ENCODE data around the gene CTDP1. TPM values are rescaled to one million over a fixed set of nuclear protein-coding genes. Genes with fewer than 3 reads are reported as not detected.

CTDP1 gene, protein sequence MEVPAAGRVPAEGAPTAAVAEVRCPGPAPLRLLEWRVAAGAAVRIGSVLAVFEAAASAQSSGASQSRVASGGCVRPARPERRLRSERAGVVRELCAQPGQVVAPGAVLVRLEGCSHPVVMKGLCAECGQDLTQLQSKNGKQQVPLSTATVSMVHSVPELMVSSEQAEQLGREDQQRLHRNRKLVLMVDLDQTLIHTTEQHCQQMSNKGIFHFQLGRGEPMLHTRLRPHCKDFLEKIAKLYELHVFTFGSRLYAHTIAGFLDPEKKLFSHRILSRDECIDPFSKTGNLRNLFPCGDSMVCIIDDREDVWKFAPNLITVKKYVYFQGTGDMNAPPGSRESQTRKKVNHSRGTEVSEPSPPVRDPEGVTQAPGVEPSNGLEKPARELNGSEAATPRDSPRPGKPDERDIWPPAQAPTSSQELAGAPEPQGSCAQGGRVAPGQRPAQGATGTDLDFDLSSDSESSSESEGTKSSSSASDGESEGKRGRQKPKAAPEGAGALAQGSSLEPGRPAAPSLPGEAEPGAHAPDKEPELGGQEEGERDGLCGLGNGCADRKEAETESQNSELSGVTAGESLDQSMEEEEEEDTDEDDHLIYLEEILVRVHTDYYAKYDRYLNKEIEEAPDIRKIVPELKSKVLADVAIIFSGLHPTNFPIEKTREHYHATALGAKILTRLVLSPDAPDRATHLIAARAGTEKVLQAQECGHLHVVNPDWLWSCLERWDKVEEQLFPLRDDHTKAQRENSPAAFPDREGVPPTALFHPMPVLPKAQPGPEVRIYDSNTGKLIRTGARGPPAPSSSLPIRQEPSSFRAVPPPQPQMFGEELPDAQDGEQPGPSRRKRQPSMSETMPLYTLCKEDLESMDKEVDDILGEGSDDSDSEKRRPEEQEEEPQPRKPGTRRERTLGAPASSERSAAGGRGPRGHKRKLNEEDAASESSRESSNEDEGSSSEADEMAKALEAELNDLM
- 10 to 100 TPM; 10.8 to 13.0 TPM for polyA plus RNA-seq

DNA sequence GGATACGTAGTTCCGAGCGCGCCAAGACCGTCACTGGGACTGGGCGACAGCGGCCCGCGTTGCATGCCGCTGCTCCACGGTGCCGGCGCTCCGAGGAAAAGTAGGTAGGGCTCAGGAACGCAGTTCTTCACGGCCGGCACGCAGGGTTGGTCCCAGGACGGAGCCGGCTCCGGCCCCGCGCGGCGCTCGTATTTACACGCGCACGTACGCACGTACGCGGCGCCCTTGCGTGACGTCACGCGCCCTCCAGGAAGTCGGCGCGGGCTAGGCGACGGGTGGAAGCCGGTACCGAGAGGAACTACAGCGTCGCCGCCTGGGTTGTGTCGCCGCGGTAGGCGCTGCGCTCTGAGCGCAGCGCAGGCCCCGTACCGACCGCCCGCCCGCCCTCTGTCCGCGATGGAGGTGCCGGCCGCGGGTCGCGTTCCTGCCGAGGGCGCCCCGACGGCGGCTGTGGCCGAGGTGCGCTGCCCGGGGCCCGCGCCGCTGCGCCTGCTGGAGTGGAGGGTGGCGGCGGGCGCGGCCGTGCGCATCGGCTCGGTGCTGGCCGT, at the start of gene CTDP1:
CTDP1 (plus strand) TSS at position 252 of the 548 bp plus-strand sequence; CDS start at position 397, 145 bp downstream.
- Histone ChIP-seq H3K4me3 (ENCODE audit: low read depth in 1 of 2, low read length in 2 of 2) (peak within 1 kb of the TSS; percentile 93 to 97), H3K4me1 (ENCODE audit: control insufficient read depth in 2 of 2, insufficient read depth in 2 of 2, low read length in 1 of 2) (peaks cover 16 to 17% of the 10 kb centered on the region in 2 donors), H3K27me3 (ENCODE audit: control insufficient read depth in 1 of 2, insufficient read depth in 2 of 2, low read length in 2 of 2) (no peaks in the 10 kb centered on the region), H3K27ac (ENCODE audit: low read depth in 2 of 2, low read length in 1 of 2) (peak within 1 kb of the TSS; percentile 97 to 98), H3K9me3 (ENCODE audit: control insufficient read depth in 2 of 2, insufficient read depth in 1 of 2, low read depth in 1 of 2, low read length in 1 of 2) (no peaks in the 10 kb centered on the region), H3K36me3 (ENCODE audit: control insufficient read depth in 2 of 2, insufficient read depth in 2 of 2, low read length in 1 of 2) (peaks cover 2% of the 10 kb centered on the region in 2 donors)
- WGBS, 2 donors: 0% methylated on average over 55 to 88 of the region's 88 CpGs

DNA sequence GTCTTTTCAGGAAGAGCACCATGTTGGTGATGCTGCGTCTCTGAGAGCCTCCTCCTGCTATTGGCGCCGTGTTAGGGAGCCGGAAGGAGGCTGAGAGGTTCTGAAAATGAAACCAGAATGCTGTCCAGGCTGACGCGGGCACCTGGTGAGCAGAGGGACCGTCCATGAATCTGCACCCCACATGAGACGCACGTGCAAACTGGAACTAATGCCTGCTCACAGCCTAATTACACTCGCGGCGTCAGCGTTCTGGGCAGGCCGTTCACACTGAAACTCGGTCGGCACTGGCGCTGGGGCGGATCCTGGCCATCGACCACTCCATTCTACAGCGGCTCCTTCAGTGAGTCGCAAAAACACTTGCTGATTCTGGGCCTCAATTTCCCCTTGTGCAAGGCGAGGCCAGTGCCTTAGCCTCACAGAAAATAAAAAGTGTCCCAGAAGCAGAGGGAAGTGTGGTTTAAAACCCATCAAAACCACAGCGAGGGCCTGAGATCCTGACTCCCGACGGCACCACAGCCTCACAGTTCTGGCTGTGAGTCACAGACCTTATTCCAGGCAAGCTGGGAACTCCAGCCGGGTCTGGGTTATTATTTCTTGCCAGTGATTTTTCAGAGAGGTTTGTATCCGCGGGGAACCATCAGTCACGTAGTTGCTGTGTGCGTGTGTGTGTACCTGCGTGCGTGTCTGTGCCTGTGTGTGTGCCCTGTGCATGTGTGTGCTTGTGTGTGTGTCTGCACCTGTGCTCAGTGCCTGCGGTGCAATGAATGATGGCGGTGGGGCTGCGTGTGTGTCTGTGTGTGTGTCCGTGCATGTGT, 49.1 kb upstream of the CTDP1 start:
- Histone ChIP-seq H3K27ac (ENCODE audit: low read depth in 2 of 2, low read length in 1 of 2) (no peak overlapping the region), H3K4me3 (ENCODE audit: low read depth in 1 of 2, low read length in 2 of 2) (no peak overlapping the region), H3K4me1 (ENCODE audit: control insufficient read depth in 2 of 2, insufficient read depth in 2 of 2, low read length in 1 of 2) (no peaks in the 10 kb centered on the region), H3K9me3 (ENCODE audit: control insufficient read depth in 2 of 2, insufficient read depth in 1 of 2, low read depth in 1 of 2, low read length in 1 of 2) (peaks cover 0 to 3% of the 10 kb centered on the region in 2 donors), H3K27me3 (ENCODE audit: control insufficient read depth in 1 of 2, insufficient read depth in 2 of 2, low read length in 2 of 2) (no peaks in the 10 kb centered on the region), H3K36me3 (ENCODE audit: control insufficient read depth in 2 of 2, insufficient read depth in 2 of 2, low read length in 1 of 2) (no peaks in the 10 kb centered on the region)
- WGBS, 2 donors: 83% methylated on average over 36 of the region's 36 CpGs

DNA sequence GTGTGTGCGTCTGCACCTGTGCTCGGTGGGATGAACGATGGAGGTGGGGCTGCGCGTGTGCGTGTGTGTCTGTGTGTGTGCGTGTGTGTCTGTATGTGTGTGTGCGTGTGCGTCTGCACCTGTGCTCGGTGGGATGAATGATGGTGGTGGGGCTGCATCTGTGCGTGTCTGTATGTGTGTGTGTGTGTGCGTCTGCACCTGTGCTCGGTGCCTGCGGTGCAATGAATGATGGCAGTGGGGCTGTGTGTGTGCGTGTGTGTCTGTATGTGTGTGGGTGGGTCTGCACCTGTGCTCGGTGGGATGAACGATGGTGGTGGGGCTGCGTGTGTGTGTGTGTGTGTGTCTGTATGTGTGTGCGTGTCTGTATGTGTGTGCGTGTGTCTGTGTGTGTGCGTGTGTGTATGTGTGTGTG, 48.5 kb upstream of the CTDP1 start:
- Histone ChIP-seq H3K36me3 (ENCODE audit: control insufficient read depth in 2 of 2, insufficient read depth in 2 of 2, low read length in 1 of 2) (no peaks in the 10 kb centered on the region), H3K9me3 (ENCODE audit: control insufficient read depth in 2 of 2, insufficient read depth in 1 of 2, low read depth in 1 of 2, low read length in 1 of 2) (peaks cover 0 to 3% of the 10 kb centered on the region in 2 donors), H3K4me3 (ENCODE audit: low read depth in 1 of 2, low read length in 2 of 2) (no peak overlapping the region), H3K27ac (ENCODE audit: low read depth in 2 of 2, low read length in 1 of 2) (no peak overlapping the region), H3K27me3 (ENCODE audit: control insufficient read depth in 1 of 2, insufficient read depth in 2 of 2, low read length in 2 of 2) (no peaks in the 10 kb centered on the region), H3K4me1 (ENCODE audit: control insufficient read depth in 2 of 2, insufficient read depth in 2 of 2, low read length in 1 of 2) (no peaks in the 10 kb centered on the region)
- WGBS, 2 donors: 93 to 94% methylated on average over 21 of the region's 21 CpGs

DNA sequence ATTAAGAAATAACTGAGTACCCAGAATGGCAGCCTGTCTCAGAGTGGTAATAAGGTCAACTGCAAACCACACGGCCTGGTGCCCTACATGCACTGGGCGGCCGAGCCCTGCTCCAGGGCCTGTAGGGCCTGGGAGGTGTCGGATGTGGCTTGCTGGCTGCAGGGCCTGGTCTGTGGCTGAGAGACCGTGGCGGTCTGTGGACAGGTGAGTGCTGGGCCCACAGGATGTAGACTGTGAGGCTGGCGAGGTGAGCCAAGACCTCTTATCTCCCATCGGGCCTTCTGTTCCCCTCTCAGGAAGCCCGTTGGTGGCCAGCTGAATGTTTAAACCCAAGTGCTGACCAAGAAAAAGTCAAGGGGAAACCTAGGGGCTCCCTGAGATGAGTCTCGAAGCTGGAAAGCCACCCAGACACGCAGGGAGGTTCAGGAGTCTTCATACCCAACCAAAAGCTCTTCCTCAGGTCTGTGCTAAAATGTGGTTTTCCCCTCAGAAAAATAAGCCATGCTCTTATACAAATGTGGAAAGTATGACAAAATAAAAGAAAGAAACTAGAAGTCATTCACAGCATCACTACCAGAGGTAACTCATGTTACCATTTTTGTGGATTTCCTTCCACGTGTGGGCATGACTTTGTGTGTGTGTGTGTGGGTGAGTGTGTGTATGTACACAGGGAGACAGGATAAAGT, 47.7 kb upstream of the CTDP1 start:
- Histone ChIP-seq H3K4me3 (ENCODE audit: low read depth in 1 of 2, low read length in 2 of 2) (no peak overlapping the region), H3K27me3 (ENCODE audit: control insufficient read depth in 1 of 2, insufficient read depth in 2 of 2, low read length in 2 of 2) (no peaks in the 10 kb centered on the region), H3K36me3 (ENCODE audit: control insufficient read depth in 2 of 2, insufficient read depth in 2 of 2, low read length in 1 of 2) (no peaks in the 10 kb centered on the region), H3K9me3 (ENCODE audit: control insufficient read depth in 2 of 2, insufficient read depth in 1 of 2, low read depth in 1 of 2, low read length in 1 of 2) (peaks cover 0 to 3% of the 10 kb centered on the region in 2 donors), H3K27ac (ENCODE audit: low read depth in 2 of 2, low read length in 1 of 2) (no peak overlapping the region), H3K4me1 (ENCODE audit: control insufficient read depth in 2 of 2, insufficient read depth in 2 of 2, low read length in 1 of 2) (no peaks in the 10 kb centered on the region)
- WGBS, 2 donors: 81 to 84% methylated on average over 12 of the region's 12 CpGs

DNA sequence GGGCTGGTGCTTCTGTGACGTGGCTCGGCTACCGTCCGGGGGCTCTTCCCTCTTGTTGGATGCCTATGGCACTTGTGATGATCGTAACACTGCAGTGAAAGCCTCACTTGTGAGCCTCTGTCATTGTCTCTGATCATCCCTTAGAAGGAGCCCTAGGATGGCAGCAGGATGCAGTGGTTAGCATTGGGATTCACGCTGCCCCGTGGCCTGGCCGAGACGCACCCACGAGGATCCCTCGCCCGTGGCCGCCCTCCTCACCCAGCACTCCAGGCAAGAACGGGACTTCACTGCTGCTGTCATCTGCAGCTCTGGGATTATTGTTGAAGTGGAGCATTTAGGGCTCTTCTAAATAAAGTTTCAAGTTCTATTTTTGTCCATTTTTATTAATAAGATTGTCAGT, 46.8 kb upstream of the CTDP1 start:
- Histone ChIP-seq H3K27me3 (ENCODE audit: control insufficient read depth in 1 of 2, insufficient read depth in 2 of 2, low read length in 2 of 2) (no peaks in the 10 kb centered on the region), H3K36me3 (ENCODE audit: control insufficient read depth in 2 of 2, insufficient read depth in 2 of 2, low read length in 1 of 2) (no peaks in the 10 kb centered on the region), H3K27ac (ENCODE audit: low read depth in 2 of 2, low read length in 1 of 2) (no peak overlapping the region), H3K9me3 (ENCODE audit: control insufficient read depth in 2 of 2, insufficient read depth in 1 of 2, low read depth in 1 of 2, low read length in 1 of 2) (peaks cover 0 to 3% of the 10 kb centered on the region in 2 donors), H3K4me3 (ENCODE audit: low read depth in 1 of 2, low read length in 2 of 2) (no peak overlapping the region), H3K4me1 (ENCODE audit: control insufficient read depth in 2 of 2, insufficient read depth in 2 of 2, low read length in 1 of 2) (peaks cover 0 to 4% of the 10 kb centered on the region in 2 donors)
- WGBS, 2 donors: 91 to 94% methylated on average over 14 of the region's 14 CpGs

DNA sequence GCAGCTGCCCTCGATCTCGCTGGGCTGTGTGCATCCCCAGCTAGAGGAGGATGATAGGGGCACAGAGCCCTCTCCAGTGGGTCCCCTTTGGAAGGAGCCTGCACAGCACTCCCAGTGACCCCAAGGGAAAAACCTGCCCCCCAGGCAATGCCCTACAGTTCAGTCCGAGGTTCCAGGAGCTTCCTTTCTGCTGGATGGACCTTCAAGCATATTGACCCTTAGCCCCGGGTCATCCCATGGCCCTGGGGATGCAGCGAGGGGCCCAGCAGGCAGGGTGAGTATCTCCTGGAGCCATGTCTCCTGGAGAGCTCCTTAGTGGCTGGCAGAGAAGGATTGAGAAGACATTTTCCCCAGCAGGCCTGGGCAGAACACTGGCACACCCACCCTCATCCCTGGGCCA, 45.4 kb upstream of the CTDP1 start:
- Histone ChIP-seq H3K4me1 (ENCODE audit: control insufficient read depth in 2 of 2, insufficient read depth in 2 of 2, low read length in 1 of 2) (peaks cover 0 to 4% of the 10 kb centered on the region in 2 donors), H3K27me3 (ENCODE audit: control insufficient read depth in 1 of 2, insufficient read depth in 2 of 2, low read length in 2 of 2) (peaks cover 0 to 7% of the 10 kb centered on the region in 2 donors), H3K4me3 (ENCODE audit: low read depth in 1 of 2, low read length in 2 of 2) (no peak overlapping the region), H3K36me3 (ENCODE audit: control insufficient read depth in 2 of 2, insufficient read depth in 2 of 2, low read length in 1 of 2) (no peaks in the 10 kb centered on the region), H3K27ac (ENCODE audit: low read depth in 2 of 2, low read length in 1 of 2) (no peak overlapping the region), H3K9me3 (ENCODE audit: control insufficient read depth in 2 of 2, insufficient read depth in 1 of 2, low read depth in 1 of 2, low read length in 1 of 2) (peaks cover 0 to 3% of the 10 kb centered on the region in 2 donors)
- WGBS, 2 donors: 94% methylated on average over 5 of the region's 5 CpGs

DNA sequence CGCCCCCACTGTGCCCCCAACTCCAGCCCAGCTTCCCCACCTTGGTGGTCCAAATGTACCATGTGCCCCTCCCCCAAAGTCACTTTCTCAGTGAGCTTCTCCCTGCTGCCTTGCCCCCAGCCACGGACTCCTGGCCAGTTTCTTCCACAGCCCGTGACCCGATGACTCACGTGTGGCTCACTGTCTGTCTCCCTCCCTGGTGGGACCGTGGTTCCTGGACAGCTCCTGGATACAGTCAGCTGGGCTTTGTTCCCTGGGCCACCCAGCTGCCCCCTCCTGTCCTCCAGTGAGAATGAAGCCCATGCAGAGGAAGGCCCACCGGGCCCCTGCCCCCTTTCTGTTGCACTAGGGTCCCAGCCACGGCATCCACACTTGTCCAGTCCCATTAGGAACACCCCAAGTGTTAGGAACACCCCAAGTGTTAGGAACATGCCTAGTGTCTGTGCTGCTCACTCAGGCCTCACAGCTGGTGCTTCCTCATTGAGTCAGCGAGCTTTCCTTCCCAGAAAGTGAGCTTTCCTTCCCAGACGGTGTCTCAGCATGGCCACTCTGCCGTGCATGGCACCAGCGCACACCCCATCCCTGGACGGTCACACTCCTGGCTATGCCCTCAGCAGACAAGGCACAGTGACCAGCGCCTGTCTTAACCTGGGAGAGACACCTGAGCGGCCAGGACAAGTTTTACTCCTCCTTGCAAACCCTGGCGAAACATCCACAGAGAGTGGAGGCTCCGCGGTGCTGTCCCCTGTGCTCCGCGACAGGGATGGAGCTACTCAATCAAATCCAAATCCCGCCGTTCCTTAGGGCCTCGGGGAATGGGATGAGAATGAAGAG, 44.8 kb upstream of the CTDP1 start:
- H3K27me3 ChIP-seq (ENCODE audit: control insufficient read depth in 1 of 2, insufficient read depth in 2 of 2, low read length in 2 of 2): peaks cover 0 to 7% of the 10 kb centered on the region in 2 donors
- WGBS, 2 donors: 84 to 86% methylated on average over 23 of the region's 23 CpGs
- H3K4me1 ChIP-seq (ENCODE audit: control insufficient read depth in 2 of 2, insufficient read depth in 2 of 2, low read length in 1 of 2): peaks cover 0 to 4% of the 10 kb centered on the region in 2 donors
- no peak overlapping the region for H3K27ac ChIP-seq (ENCODE audit: low read depth in 2 of 2, low read length in 1 of 2)
- no peaks in the 10 kb centered on the region for H3K36me3 ChIP-seq (ENCODE audit: control insufficient read depth in 2 of 2, insufficient read depth in 2 of 2, low read length in 1 of 2)
- H3K9me3 ChIP-seq (ENCODE audit: control insufficient read depth in 2 of 2, insufficient read depth in 1 of 2, low read depth in 1 of 2, low read length in 1 of 2): peaks cover 0 to 3% of the 10 kb centered on the region in 2 donors
- H3K4me3 ChIP-seq (ENCODE audit: low read depth in 1 of 2, low read length in 2 of 2): no peak overlapping the region

DNA sequence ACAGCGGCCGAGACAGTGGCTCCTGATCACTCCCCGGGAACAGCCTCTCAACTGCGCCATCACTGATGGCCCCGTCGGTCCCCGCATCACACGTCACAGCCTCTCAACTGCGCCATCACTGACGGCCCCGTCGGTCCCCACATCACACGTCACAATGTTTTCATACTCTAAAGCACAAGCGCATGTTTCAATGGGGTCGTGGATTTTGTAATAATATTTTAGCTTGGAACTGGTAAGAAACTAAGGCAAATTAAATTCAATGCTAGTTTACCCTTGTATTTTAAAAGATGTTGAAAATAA, 44.2 kb upstream of the CTDP1 start:
- Histone ChIP-seq H3K27ac (ENCODE audit: low read depth in 2 of 2, low read length in 1 of 2) (no peak overlapping the region), H3K4me3 (ENCODE audit: low read depth in 1 of 2, low read length in 2 of 2) (no peak overlapping the region), H3K4me1 (ENCODE audit: control insufficient read depth in 2 of 2, insufficient read depth in 2 of 2, low read length in 1 of 2) (peaks cover 0 to 4% of the 10 kb centered on the region in 2 donors), H3K27me3 (ENCODE audit: control insufficient read depth in 1 of 2, insufficient read depth in 2 of 2, low read length in 2 of 2) (peaks cover 0 to 7% of the 10 kb centered on the region in 2 donors), H3K36me3 (ENCODE audit: control insufficient read depth in 2 of 2, insufficient read depth in 2 of 2, low read length in 1 of 2) (no peaks in the 10 kb centered on the region), H3K9me3 (ENCODE audit: control insufficient read depth in 2 of 2, insufficient read depth in 1 of 2, low read depth in 1 of 2, low read length in 1 of 2) (peaks cover 0 to 3% of the 10 kb centered on the region in 2 donors)
- 91 to 94% methylated on average over 15 of the region's 15 CpGs for WGBS, 2 donors

Data from esophagus (tissue), 2 donors.